ENCODE data around the gene CEL.

GRCh38 chr9:133106511-133107244 lies 44.9 kb downstream of the CEL start:
- TF ChIP-seq EZH2phosphoT487 (IDR thresholded peaks at IDR 0.05; ENCODE audit: unreplicated experiment): no peak
- no peak for TF ChIP-seq POLR2AphosphoS5 (IDR thresholded peaks at IDR 0.05; ENCODE audit: low read depth)
- TF ChIP-seq CTCF (conservative IDR thresholded peaks at IDR 0.05; ENCODE audit: low read depth in 2 of 2): no peak
- TF ChIP-seq CREB1 (CRISPR knock-in tag; IDR thresholded peaks at IDR 0.05; ENCODE audit: low read depth): no peak
